K562 (cell line): Measurements from ENCODE around the gene UHRF1. TPM values are rescaled to one million over a fixed set of nuclear protein-coding genes. Genes with fewer than 3 reads are reported as not detected.

Experiments used
- HOXB6 ChIP-seq: fragments of 250-450 bp; sonication (Bioruptor Pico); IDR thresholded peaks from 2 replicates; pipeline ENCODE4 v1.5.1; 2022; ENCODE audit warnings: mild to moderate bottlenecking, borderline replicate concordance
- MCM3 ChIP-seq: fragments of 450-650 bp; IDR thresholded peaks from 2 replicates; pipeline ENCODE4 v1.6.1; 2016
- PHB2 ChIP-seq: fragments of 450-650 bp; IDR thresholded peaks from 2 replicates; pipeline ENCODE4 v1.6.1; 2017; ENCODE audit warnings: low read depth
- POLR2G ChIP-seq: fragments of 200-400 bp; formaldehyde crosslinking; IDR thresholded peaks from 2 replicates; pipeline ENCODE4 v1.6.1; 2017; ENCODE audit warnings: low read depth, mild to moderate bottlenecking, antibody characterized with exemption, low read length, moderate library complexity
- RBFOX2 ChIP-seq: fragments of 200-400 bp; formaldehyde crosslinking; IDR thresholded peaks from 2 replicates; pipeline ENCODE4 v1.6.1; 2017; ENCODE audit warnings: low read depth, mild to moderate bottlenecking, low read length, moderate library complexity
- TRIM28 ChIP-seq: fragments of 450-650 bp; IDR thresholded peaks from 2 replicates; pipeline ENCODE4 v1.6.1; 2017
- U2AF1 ChIP-seq: fragments of 200-400 bp; formaldehyde crosslinking; optimal IDR thresholded peaks from 2 replicates; pipeline ENCODE3; 2017; ENCODE audit warnings: mild to moderate bottlenecking, low read depth, low read length, moderate library complexity
- YY1 ChIP-seq, 3 experiments: IDR thresholded peaks; 2 replicates each; pipeline ENCODE4 v1.6.1; 2011; ENCODE audit warnings: low read length in 2 of 3, mild to moderate bottlenecking in 2 of 3, moderate library complexity in 2 of 3, borderline replicate concordance in 1 of 3, control low read depth in 1 of 3, low read depth in 1 of 3; ENCODE audit not compliant: insufficient read depth in 3 of 3, insufficient replicate concordance in 2 of 3, control insufficient read depth in 1 of 3, insufficient read length in 1 of 3; ENCODE audit errors: extremely low read depth in 1 of 3
- ZBED1 ChIP-seq: IDR thresholded peaks from 2 replicates; pipeline ENCODE4 v1.6.1; 2014
- ZNF140 ChIP-seq: fragments of 250-450 bp; sonication (Bioruptor Pico); IDR thresholded peaks from 2 replicates; pipeline ENCODE4 v1.8.0; 2021; ENCODE audit warnings: moderate library complexity, mild to moderate bottlenecking, inconsistent platforms
- ZNF77 ChIP-seq: fragments of 250-450 bp; sonication (Bioruptor Pico); IDR thresholded peaks from 2 replicates; pipeline ENCODE4 v1.5.0; 2020
- ZZZ3 ChIP-seq: fragments of 450-650 bp; IDR thresholded peaks from 2 replicates; pipeline ENCODE4 v1.6.1; 2016; ENCODE audit warnings: antibody characterized with exemption, mild to moderate bottlenecking, moderate library complexity
- polyA plus RNA-seq, 8 experiments: library from polyadenylated mRNA; depleted of rRNA in 4 of 8; stranded (reverse) in 5 of 8; unstranded in 3 of 8; fragments of >200 nt; fragmentation: Nextera tagmentation in 2 of 8; fragmentation: Illumina TruSeq in 1 of 8; extraction: Ambion mirVana in 2 of 8; extraction: Trizol in 1 of 8; gene quantifications; 2 replicates each; pipeline versions ENCODE4 v1.2.1 to v1.2.3, GENCODE V29; 2011 to 2014; ENCODE audit warnings: inconsistent platforms in 1 of 8, missing spikeins in 1 of 8
- total RNA-seq, 7 experiments: library from RNA; depleted of rRNA in 6 of 7; stranded (reverse); fragments of >200 nt in 6 of 7; fragmentation: Illumina TruSeq in 2 of 7; extraction: Trizol in 2 of 7; gene quantifications; 2 replicates each; pipeline versions ENCODE4 v1.2.1 to v1.2.3, GENCODE V29; 2011 to 2021; ENCODE audit warnings: low replicate concordance in 1 of 7
- TF ChIP-seq, protein P1 (sequence below): IDR thresholded peaks from 2 replicates; pipeline ENCODE4 v1.6.1; 2016; ENCODE audit warnings: missing genetic modification characterization, missing compliant biosample characterization

The UHRF1 gene
- total and polyA plus RNA-seq, 9 of the 15 experiments (the other 6 are each of a cell fraction or from before 2014, with no cell fraction given): 6.0 to 101 (median 30.9) TPM

GRCh38 chr19:4971424-4971793 lies 62.1 kb downstream of the UHRF1 start (continued):
- TF ChIP-seq ZNF140 (CRISPR knock-in tag) (no peak), TRIM28 (no peak), HOXB6 (CRISPR knock-in tag) (no peak), ZNF77 (CRISPR knock-in tag) (no peak), RBFOX2 (peak; percentile 39; the same call in 1 of the 2 replicates), U2AF1 (no peak), ZZZ3 (no peak), PHB2 (no peak), POLR2G (0 out of 2 replicates have a peak, but pooled peaks have one; percentile 26), YY1 (IDR thresholded peaks at IDR 0.05; ENCODE audit: borderline replicate concordance in 1 of 3, control insufficient read depth in 1 of 3, extremely low read depth in 1 of 3, insufficient read depth in 3 of 3, insufficient read length in 1 of 3, insufficient replicate concordance in 2 of 3, low read depth in 1 of 3, low read length in 2 of 3) (peak in 1 of 3 experiments; percentile 10), ZBED1 (no peak), MCM3 (no peak)
- TF ChIP-seq, protein P1, sequence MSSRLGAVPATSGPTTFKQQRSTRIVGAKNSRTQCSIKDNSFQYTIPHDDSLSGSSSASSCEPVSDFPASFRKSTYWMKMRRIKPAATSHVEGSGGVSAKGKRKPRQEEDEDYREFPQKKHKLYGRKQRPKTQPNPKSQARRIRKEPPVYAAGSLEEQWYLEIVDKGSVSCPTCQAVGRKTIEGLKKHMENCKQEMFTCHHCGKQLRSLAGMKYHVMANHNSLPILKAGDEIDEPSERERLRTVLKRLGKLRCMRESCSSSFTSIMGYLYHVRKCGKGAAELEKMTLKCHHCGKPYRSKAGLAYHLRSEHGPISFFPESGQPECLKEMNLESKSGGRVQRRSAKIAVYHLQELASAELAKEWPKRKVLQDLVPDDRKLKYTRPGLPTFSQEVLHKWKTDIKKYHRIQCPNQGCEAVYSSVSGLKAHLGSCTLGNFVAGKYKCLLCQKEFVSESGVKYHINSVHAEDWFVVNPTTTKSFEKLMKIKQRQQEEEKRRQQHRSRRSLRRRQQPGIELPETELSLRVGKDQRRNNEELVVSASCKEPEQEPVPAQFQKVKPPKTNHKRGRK (tag): no peak
